ENCODE data around the gene RPL15. TPM values are rescaled to one million over a fixed set of nuclear protein-coding genes. Genes with fewer than 3 reads are reported as not detected.

The RPL15 gene
- total RNA-seq, 2 donors from 2014 or later, result 608 to 1,311 TPM

DNA sequence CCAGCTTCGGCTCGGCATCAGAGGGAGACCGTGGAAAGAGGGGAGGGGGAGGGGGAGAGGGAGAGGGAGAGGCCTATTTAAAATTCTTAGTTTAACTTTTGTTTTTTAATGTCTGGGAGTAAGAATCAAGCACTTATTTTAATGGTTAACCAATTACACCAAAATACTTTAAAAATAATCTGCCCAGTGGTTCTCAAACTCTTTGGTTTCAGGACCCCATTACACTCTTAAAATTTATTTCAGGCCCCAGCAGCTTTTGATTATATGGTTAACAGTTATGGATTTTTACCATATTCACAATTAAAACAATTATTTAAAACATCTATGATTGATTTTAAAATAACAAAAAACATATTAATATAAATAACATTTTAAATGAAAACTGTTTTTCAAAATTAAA lies 44.6 kb upstream of the RPL15 start:
- Histone ChIP-seq H3K36me3 (no peaks in the 10 kb centered on the region), H3K4me3 (no peak overlapping the region), H3K9me3 (no peaks in the 10 kb centered on the region), H3K27me3 (no peaks in the 10 kb centered on the region), H3K27ac (no peak overlapping the region), H3K4me1 (peaks cover 0 to 39% of the 10 kb centered on the region in 2 donors)
- TF ChIP-seq, protein P1, sequence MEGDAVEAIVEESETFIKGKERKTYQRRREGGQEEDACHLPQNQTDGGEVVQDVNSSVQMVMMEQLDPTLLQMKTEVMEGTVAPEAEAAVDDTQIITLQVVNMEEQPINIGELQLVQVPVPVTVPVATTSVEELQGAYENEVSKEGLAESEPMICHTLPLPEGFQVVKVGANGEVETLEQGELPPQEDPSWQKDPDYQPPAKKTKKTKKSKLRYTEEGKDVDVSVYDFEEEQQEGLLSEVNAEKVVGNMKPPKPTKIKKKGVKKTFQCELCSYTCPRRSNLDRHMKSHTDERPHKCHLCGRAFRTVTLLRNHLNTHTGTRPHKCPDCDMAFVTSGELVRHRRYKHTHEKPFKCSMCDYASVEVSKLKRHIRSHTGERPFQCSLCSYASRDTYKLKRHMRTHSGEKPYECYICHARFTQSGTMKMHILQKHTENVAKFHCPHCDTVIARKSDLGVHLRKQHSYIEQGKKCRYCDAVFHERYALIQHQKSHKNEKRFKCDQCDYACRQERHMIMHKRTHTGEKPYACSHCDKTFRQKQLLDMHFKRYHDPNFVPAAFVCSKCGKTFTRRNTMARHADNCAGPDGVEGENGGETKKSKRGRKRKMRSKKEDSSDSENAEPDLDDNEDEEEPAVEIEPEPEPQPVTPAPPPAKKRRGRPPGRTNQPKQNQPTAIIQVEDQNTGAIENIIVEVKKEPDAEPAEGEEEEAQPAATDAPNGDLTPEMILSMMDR (IDR thresholded peaks at IDR 0.05), result no peak
- no peak for DNase-seq (ENCODE audit: low spot score)

DNA sequence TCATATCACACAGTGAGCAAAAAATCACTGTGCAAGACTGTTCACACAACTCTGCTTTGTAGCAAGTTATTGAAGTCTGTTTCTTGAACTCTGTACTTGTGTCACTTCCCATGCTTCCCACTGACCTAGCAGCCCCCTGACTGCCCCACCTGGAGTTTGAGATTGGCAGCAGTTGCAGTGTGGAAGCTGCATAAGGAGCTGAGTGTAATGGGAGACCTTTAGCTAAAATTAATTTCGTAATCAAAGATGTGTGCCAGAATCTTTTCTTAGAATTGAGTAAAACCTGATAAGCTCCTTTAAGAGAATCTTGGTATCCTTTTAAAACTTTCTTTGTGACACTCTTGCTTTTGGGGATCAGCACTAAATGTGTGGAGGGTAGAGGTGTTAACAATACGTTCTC lies 43.0 kb upstream of the RPL15 start:
- peaks cover 0 to 43% of the 10 kb centered on the region in 2 donors for H3K4me1 ChIP-seq
- H3K27ac ChIP-seq, result no peak overlapping the region
- TF ChIP-seq, protein P1 (IDR thresholded peaks at IDR 0.05), result no peak
- no peaks in the 10 kb centered on the region for H3K36me3 ChIP-seq
- no peaks in the 10 kb centered on the region for H3K27me3 ChIP-seq
- no peaks in the 10 kb centered on the region for H3K9me3 ChIP-seq
- no peak for DNase-seq (ENCODE audit: low spot score)
- H3K4me3 ChIP-seq, result no peak overlapping the region

DNA sequence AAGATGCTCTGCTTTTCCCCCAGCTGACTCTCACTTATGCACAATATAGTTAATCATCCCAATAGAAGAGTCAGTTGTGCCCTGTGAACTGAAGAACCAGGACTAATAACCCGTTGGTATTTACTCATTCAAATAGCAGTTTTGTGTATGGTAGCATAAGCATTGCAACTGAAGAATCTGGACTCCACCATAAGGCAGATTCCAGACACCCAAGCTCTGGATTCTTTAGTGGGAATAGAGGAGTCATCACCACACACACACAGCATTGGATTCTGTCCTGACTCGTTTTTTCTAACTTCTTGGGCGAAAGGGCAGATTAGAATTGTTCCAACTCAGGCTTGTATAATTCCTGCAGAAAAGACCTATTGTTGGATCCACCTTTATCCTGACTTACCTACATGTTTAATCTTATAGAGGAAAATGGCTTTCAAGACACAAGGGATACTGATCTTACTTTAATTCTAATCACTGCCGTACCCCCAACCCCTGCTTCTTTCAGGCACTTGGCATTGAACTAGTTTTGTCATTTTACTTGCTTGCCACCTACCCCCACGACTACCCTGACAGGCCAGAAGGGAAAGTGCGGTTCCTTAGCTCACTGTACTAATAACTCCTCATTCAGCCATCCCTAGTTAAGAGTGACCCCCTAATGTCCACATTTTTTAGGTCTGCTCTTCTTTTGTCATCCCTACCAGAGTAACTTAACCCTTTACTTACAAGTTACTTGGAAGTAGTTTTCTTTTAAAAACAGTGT lies 42.4 kb upstream of the RPL15 start:
- no peak for DNase-seq (ENCODE audit: low spot score)
- Histone ChIP-seq H3K4me1 (peaks cover 0 to 43% of the 10 kb centered on the region in 2 donors), H3K9me3 (no peaks in the 10 kb centered on the region), H3K4me3 (no peak overlapping the region), H3K27me3 (no peaks in the 10 kb centered on the region), H3K27ac (no peak overlapping the region), H3K36me3 (no peaks in the 10 kb centered on the region)
- TF ChIP-seq, protein P1 (IDR thresholded peaks at IDR 0.05), result no peak

DNA sequence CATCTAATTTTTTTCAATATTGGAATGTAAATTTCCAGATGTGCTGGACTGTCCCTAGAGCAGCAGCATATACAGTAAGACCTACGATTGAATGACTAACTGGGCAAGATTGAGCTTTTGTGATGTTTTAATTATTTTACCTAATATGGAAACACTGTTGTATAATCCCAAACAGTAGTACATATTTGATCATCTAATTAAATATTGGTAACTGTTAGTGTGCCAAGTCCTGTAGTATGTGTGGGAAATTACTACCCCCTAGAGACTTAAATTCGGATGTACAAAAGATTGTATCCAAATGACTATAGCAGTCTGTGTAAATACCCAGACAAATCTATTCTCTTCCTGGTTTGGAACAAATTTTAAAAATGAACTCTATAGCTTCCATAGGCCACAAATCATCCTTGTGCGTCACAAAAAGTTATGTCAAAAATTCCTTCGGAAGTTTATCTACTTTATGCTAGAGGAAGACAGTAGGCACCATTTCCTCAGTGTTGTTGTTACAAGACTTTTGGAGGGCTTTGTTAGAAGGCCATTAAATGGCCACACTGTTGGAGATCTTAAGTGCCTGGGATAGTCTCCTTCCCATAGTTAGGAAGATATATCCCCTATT lies 41.7 kb upstream of the RPL15 start:
- H3K36me3 ChIP-seq, result no peaks in the 10 kb centered on the region
- H3K27me3 ChIP-seq, result no peaks in the 10 kb centered on the region
- no peak overlapping the region for H3K4me3 ChIP-seq
- TF ChIP-seq, protein P1 (IDR thresholded peaks at IDR 0.05), result no peak
- no peaks in the 10 kb centered on the region for H3K9me3 ChIP-seq
- no peak overlapping the region for H3K27ac ChIP-seq
- DNase-seq (ENCODE audit: low spot score), result no peak
- peaks cover 0 to 38% of the 10 kb centered on the region in 2 donors for H3K4me1 ChIP-seq

- TF ChIP-seq, protein P1 (IDR thresholded peaks at IDR 0.05), result no peak
Observed at GRCh38 chr3:23876923-23877322, 40.0 kb upstream of the RPL15 start.

More at GRCh38 chr3:23876923-23877322, 40.0 kb upstream of the RPL15 start:
- no peak overlapping the region for H3K4me3 ChIP-seq
- H3K27ac ChIP-seq, result no peak overlapping the region
- H3K9me3 ChIP-seq, result no peaks in the 10 kb centered on the region
- DNase-seq (ENCODE audit: low spot score), result no peak
- H3K27me3 ChIP-seq, result no peaks in the 10 kb centered on the region
- H3K36me3 ChIP-seq, result peaks cover 4% of the 10 kb centered on the region
- H3K4me1 ChIP-seq, result peaks cover 0 to 44% of the 10 kb centered on the region in 2 donors
